ENCODE measurements around the gene OSGEP.

GRCh38 chr14:20501346-20501745 lies 46.7 kb upstream of the OSGEP start:
- TF ChIP-seq CTCF (IDR thresholded peaks at IDR 0.05) = no peak
- TF ChIP-seq EZH2 (IDR thresholded peaks at IDR 0.05) = no peak
